BE2C (cell line): ENCODE results near the gene DHRS4.
A peak's percentile ranks its signal among the peaks of the same experiment; 100 is the strongest.
"Not testable (repeated sequence)": the region's sequence is repeated elsewhere in the genome, so short reads cannot be mapped to it uniquely, and the experiment has no call there.

Experiments
- DNase-seq: peaks from one replicate; pipeline ENCODE4 v3.0.0-alpha.2; 2020
- H3K27me3 ChIP-seq: fragments of 250-450 bp; sonication (Bioruptor Pico); 2 replicates; pipeline ENCODE4 v1.5.1; 2020; ENCODE audit warnings: mild to moderate bottlenecking
- H3K36me3 ChIP-seq: fragments of 250-450 bp; sonication (Bioruptor Pico); 2 replicates; pipeline ENCODE4 v1.5.1; 2020; ENCODE audit warnings: mild to moderate bottlenecking
- H3K4me1 ChIP-seq: fragments of 250-450 bp; sonication (Bioruptor Pico); 2 replicates; pipeline ENCODE4 v1.5.1; 2020
- H3K4me3 ChIP-seq: 2 replicates; pipeline ENCODE4 v1.5.1; 2011; ENCODE audit warnings: low read depth, low read length
- H3K9me3 ChIP-seq: fragments of 250-450 bp; sonication (Bioruptor Pico); 2 replicates; pipeline ENCODE4 v1.5.1; 2020
- TF ChIP-seq, protein P1 (sequence below): IDR thresholded peaks from 2 replicates; pipeline ENCODE4 v1.5.1; 2012; ENCODE audit warnings: mild to moderate bottlenecking, low read depth, low read length

Gene DHRS4

DNA sequence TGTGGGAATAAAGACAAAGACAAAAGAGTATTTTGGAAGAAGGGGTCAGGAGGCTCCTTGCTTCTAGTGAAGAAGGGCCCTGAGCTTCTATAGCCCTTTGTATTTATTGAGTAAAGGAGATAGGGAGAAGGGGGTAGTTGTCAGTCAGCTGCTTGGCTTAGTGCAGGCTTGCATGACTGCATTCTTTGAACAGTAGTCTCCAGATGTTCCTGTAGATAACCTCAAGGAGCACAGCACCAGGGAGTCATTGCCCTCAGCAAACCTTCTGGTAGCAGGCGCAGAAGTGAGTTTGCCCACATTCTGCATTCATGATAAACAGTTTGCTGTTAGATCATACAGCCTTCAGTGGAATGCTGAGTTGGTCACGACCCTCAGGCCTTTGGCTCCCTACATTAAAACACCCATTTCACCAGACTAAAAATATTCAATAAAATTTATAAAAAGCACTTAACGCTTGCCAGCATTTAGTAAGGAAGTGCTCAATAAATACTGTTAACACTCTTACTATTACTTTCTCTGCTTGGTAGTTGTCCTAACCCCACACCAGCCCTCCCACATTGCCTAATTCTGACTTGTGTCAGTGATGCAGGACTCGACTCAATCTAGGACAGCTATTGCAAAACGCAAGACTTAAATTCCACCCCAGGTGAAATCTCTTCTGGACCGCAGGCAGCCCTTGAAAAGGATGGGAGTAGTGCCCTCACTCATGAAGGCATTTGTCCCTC is 3.0 kb upstream of the DHRS4 start:
- Histone ChIP-seq H3K4me1 (no peaks in the 10 kb centered on the region), H3K36me3 (no peaks in the 10 kb centered on the region), H3K9me3 (no peaks in the 10 kb centered on the region), H3K27me3 (no peaks in the 10 kb centered on the region), H3K4me3 (no peak overlapping the region)
- DNase-seq = no peak
- TF ChIP-seq, protein P1, sequence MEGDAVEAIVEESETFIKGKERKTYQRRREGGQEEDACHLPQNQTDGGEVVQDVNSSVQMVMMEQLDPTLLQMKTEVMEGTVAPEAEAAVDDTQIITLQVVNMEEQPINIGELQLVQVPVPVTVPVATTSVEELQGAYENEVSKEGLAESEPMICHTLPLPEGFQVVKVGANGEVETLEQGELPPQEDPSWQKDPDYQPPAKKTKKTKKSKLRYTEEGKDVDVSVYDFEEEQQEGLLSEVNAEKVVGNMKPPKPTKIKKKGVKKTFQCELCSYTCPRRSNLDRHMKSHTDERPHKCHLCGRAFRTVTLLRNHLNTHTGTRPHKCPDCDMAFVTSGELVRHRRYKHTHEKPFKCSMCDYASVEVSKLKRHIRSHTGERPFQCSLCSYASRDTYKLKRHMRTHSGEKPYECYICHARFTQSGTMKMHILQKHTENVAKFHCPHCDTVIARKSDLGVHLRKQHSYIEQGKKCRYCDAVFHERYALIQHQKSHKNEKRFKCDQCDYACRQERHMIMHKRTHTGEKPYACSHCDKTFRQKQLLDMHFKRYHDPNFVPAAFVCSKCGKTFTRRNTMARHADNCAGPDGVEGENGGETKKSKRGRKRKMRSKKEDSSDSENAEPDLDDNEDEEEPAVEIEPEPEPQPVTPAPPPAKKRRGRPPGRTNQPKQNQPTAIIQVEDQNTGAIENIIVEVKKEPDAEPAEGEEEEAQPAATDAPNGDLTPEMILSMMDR = no peak

DNA sequence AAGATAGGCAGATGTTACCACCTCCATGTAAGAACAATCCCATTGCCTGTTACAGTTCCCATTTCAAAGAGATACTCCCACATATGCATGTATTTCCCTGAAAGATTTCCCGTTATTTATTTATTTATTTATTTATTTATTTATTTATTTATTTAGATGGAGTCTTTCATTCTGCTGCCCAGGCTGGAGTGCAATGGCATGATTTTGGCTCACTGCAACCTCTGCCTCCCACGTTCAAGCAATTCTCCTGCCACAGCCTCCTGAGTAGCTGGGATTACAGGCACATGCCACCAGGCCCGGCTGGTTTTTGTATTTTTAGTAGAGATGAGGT is 2.5 kb upstream of the DHRS4 start:
- DNase-seq, H3K27me3 ChIP-seq, H3K4me1 ChIP-seq, H3K4me3 ChIP-seq, H3K9me3 ChIP-seq, H3K36me3 ChIP-seq: not testable (repeated sequence)

DNA sequence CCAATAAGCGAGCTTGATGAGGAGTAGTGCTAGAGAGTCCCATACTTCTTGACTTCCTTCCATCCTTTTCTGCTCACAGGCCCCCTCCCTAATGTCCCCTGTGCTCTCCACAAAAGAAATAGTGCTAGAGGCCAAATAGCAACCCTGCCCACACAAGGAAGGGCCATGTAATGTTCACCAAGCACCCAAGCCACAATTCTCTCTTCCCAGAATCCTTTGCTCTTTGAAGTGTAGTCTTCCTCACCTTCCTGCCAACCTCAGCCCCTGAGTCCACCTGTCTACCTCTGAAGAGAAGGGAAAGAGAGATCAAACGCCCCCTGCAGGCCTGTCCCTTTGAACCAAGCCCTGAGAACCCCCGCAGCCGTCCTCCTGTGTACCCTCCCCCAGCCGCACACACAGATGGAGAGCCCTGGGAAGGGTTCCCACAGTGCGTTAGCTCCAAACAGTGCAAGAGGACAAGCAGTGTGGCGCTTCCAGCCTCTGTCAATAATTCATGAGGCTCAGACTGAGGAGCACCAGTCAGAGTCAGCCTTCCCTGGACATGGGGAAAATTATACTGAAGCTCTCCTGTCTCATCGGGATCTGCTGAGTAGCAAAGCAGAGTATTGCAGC is 1.9 kb upstream of the DHRS4 start:
- Histone ChIP-seq H3K27me3 (no peaks in the 10 kb centered on the region), H3K36me3 (no peaks in the 10 kb centered on the region), H3K9me3 (no peaks in the 10 kb centered on the region), H3K4me1 (no peaks in the 10 kb centered on the region), H3K4me3 (no peak overlapping the region)
- TF ChIP-seq, protein P1 = peak; percentile 20; the same call in 1 of the 2 replicates
- no peak for DNase-seq

DNA sequence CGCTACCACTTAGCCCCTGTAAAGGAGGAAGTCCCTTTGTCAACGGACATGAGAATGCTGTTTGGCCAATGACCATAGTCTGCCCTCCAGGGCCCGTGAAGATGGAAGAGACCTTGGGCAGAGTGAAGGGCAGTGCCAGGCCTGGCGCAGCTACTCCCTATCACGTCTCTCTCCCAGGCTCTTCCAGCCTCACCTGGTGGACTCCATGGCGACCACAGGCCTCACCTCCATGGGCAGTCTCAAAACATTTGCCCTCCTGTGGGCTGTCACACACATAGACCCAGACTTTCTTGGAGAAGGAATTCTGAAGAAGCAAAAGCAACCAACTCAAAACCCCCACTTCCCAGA is 480 bp upstream of the DHRS4 start:
- H3K4me3 ChIP-seq = peak overlapping the region; percentile 87
- not testable (repeated sequence) for H3K4me1 ChIP-seq, DNase-seq, H3K27me3 ChIP-seq, H3K36me3 ChIP-seq, H3K9me3 ChIP-seq

DNA sequence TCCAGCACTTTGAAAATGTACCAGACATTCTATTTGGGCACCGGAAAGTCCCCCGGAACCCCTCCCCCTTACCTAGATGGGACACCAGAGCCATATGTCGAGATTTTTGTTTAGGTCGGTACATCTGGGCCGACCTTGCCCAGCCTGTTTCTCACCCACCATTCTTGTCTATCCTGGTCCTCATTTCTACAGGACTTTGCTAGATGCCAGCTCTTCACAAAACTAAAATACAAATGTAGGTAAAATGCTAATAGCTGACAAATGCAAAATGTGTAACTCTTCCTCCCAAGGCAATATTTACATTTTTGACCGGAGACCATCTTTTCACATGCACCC is 677 bp downstream of the DHRS4 start:
- not testable (repeated sequence) for H3K4me1 ChIP-seq, H3K36me3 ChIP-seq, DNase-seq, H3K27me3 ChIP-seq, H3K9me3 ChIP-seq
- H3K4me3 ChIP-seq = peak overlapping the region; percentile 87

DNA sequence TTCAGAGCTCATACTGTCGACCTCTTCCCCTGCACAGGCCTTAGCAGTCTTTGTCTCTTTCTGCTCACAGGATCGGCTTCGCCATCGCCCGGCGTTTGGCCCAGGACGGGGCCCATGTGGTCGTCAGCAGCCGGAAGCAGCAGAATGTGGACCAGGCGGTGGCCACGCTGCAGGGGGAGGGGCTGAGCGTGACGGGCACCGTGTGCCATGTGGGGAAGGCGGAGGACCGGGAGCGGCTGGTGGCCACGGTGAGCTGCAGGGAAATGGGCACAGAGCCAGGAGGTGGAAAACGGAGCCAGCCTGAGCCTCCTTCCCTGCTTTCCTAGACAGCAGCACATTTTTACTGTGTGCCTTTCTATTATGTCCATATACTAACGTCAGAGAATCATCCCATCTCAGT is 1.4 kb downstream of the DHRS4 start:
- DNase-seq = peak; percentile 43
- H3K27me3 ChIP-seq, H3K36me3 ChIP-seq, H3K4me3 ChIP-seq, H3K9me3 ChIP-seq, H3K4me1 ChIP-seq: not testable (repeated sequence)

DNA sequence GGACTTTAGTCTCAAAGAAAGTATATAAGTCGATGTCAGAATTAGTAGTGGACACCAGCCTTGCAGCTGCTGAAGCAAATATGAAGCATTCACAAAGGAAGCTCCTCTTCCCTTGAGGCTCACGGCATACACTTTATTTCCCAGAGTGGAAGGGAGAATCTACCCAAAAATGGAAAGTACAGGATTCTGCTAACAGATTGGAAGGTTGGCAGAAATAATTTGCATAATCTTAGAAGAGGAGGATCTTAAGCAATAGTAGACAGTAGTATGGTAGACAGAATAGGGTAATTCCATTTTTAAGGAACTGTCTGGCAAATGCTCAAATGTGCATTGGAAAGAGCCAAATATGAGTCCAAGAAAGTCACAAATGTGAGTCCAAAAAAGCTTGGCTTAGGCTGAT is 2.2 kb downstream of the DHRS4 start:
- H3K4me3 ChIP-seq, DNase-seq, H3K9me3 ChIP-seq, H3K4me1 ChIP-seq, H3K27me3 ChIP-seq, H3K36me3 ChIP-seq: not testable (repeated sequence)

DNA sequence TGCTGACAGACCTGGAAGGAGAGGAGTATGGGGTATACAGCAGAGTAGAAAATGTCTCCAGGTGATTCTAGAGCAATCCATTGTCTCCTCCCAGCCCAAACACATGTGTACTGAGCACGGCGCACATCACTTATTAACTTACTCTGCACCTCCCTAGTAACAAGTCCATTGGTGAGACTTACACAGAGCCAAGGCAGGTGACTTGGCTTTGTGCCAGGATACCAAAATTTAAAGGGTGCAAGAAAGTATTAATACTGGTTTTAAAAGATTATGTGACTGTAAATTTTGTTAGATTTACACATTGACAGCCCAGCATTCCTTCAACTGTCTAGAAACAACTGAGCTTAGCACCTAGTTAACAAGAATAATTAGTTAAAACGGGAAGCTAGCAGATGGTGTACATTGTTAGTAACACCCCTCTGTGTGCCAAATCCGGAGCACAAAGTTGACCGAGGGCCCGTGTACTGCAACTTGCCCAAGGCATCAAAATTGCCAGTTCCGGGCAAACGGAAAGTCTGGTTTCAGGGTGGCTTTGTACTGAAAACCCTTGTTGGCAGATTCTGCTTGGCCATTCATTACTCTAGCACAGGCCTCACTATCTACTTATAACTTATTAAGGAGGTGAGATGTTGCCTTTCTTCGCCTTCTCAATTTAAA is 4.5 kb downstream of the DHRS4 start:
- not testable (repeated sequence) for H3K4me3 ChIP-seq, H3K4me1 ChIP-seq, H3K9me3 ChIP-seq, H3K36me3 ChIP-seq, H3K27me3 ChIP-seq, DNase-seq

DNA sequence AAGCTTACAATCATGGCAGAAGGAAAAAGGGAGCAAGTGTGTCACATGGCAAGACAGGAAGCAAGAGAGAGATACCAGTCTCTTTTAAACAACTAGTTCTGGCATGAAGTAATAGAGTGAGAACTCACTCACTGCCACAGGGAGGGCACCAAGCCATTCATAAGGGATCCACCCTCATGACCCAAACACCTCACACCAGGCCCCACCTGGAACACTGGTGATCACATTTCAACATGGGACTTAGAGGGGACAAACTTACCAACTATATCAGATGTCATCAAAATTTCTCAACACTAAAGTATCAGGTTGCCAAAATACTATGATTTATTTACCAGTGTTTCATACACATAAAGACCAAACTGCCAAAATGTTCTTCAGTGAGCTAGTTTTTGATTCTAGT is 7.3 kb downstream of the DHRS4 start:
- H3K4me3 ChIP-seq, H3K4me1 ChIP-seq, H3K27me3 ChIP-seq, DNase-seq, H3K9me3 ChIP-seq, H3K36me3 ChIP-seq: not testable (repeated sequence)

DNA sequence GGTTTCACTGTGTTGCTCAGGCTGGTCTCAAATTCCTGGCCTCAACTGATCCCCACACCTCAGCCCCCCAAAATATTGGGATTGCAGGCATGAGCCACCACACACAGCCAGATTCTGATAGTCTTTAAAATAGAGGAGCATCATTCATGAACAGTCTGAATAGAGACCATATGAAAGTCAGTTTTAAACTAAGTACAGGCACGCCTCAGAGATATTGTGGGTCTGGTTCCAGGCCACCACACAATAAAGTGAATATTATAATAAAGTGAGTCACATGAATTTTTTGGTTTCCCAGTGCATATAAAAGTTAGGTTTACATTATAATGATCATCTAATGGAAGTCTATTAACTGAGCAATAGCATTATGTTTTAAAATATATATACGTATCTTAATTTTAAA is 8.1 kb downstream of the DHRS4 start:
- not testable (repeated sequence) for H3K4me1 ChIP-seq, DNase-seq, H3K9me3 ChIP-seq, H3K36me3 ChIP-seq, H3K27me3 ChIP-seq, H3K4me3 ChIP-seq

DNA sequence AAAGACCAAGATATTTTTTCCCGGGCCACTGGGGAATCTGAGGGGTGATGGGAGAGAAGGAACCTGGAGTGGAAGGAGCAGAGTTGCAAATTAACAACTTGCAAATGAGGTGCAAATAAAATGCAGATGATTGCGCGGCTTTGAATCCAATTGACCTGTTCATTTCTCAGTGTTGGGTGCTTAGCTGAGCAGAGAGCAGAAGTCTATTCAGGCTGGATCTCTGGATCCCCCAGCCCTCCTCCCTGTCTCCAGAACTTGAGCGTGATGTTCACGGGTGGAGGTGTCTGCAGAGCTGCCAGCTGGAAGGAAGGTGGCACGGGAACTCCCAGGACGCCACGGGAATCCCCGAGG is 15.5 kb downstream of the DHRS4 start:
- H3K4me1 ChIP-seq, H3K9me3 ChIP-seq, H3K4me3 ChIP-seq, H3K27me3 ChIP-seq, DNase-seq, H3K36me3 ChIP-seq: not testable (repeated sequence)

DNA sequence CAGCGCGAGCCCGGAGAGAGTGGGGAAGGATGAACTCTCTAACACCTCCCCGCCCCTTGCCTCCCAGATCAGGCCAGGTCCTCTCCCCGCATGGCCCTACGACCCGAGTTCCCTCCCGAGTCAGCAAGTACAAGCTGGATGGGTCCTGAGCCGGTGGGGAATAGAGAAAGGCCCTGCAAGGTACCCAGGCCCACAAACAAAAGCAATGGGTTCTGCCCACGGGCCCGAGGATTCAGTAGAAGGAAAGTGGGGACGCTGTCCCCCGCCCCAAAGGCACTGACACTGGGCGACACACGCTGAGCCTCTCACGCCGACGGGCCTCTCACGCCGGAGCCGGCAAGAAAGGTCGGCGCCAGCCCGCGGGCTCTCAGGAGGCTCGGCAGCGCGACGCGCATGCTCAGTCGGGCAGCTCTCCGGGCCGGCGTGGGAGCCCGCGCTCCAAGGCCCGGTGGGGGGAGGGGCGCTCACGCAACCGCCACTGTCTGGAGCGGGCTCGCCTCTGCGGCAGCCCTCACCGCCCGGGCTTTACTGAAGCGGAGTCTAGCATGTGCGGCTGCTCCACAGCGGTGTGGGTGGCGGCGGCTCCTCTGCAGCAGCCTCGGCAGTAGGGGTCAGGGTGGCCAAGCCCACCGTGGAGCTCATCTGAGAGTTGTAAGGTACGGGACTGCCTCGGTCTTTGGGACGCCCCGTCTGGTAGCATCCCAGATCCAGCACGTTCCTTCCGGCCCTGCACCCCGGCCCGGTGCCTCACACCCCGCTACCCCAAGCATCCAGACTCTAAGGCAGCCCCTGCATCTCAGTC is 16.1 kb downstream of the DHRS4 start:
- not testable (repeated sequence) for H3K36me3 ChIP-seq, H3K4me1 ChIP-seq, H3K27me3 ChIP-seq, H3K9me3 ChIP-seq
- peak; percentile 59 for DNase-seq
- H3K4me3 ChIP-seq = peak overlapping the region; percentile 51

DNA sequence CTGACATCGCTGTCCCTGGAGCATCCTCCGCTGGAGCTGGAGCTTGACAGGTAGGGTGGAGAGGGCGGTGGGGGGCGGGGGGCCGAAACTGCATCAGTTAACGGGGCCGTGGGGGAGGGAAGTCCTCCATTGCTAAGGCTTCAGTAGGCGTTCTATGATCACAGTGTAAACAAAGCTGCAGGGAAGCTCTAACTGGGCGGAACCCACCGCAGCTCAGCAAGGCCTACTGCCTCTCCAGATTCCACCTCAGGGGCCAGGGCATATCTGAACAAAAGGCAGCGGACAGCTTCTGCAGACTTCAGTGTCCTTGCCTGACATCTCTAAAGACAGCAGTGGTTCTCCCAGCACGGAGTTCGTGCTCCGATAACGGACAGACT is 16.7 kb downstream of the DHRS4 start:
- not testable (repeated sequence) for H3K4me3 ChIP-seq, H3K9me3 ChIP-seq, H3K27me3 ChIP-seq, H3K36me3 ChIP-seq, H3K4me1 ChIP-seq, DNase-seq

DNA sequence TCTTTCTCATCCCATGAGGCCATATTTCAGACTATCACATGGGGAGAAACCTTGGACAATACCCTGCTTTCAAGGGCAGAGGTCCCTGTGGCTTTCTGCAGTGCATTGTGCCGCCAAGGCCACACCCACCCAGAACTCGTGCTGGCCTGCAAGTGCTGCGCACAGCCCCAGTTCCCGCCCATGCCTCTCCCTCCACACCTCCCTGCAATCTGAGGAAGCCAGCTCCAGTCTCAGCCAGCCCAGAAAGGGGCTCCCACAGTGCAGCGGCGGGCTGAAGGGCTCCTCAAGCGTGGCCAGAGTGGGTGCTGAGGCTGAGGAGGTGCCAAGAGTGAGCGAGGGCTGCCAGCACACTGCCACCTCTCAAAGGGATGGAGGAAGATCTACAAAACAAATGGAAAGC is 19.6 kb downstream of the DHRS4 start:
- DNase-seq, H3K27me3 ChIP-seq, H3K4me1 ChIP-seq, H3K4me3 ChIP-seq, H3K9me3 ChIP-seq, H3K36me3 ChIP-seq: not testable (repeated sequence)
